Glomerular visceral epithelial cell (primary cell): Measurements from ENCODE around the gene BTRC.
"Not testable (repeated sequence)": the region's sequence is repeated elsewhere in the genome, so short reads cannot be mapped to it uniquely, and the experiment has no call there.

Experiments
- DNase-seq: peaks from one replicate; pipeline ENCODE4 v3.0.0-alpha.2; 2016; ENCODE audit errors: extremely low spot score

The BTRC gene

GRCh38 chr10:101353692-101354327 lies at the start of gene BTRC:
TSS of gene BTRC (plus strand) at chr10:101354165. CDS start at chr10:101354181, 16 bp downstream.
- peak; percentile 99 for DNase-seq

- DNase-seq: no peak
Observed at GRCh38 chr10:101304316-101304715, 49.6 kb upstream of the BTRC start.

- DNase-seq: no peak
Observed at GRCh38 chr10:101305320-101306241, 48.4 kb upstream of the BTRC start.

GRCh38 chr10:101308051-101308450 lies 45.9 kb upstream of the BTRC start:
- no peak for DNase-seq

GRCh38 chr10:101310529-101311184 lies 43.3 kb upstream of the BTRC start:
- no peak for DNase-seq

GRCh38 chr10:101311185-101312066 lies 42.5 kb upstream of the BTRC start:
- DNase-seq: no peak

GRCh38 chr10:101319241-101319915 lies 34.6 kb upstream of the BTRC start:
- DNase-seq: no peak

- DNase-seq: no peak
Observed at GRCh38 chr10:101321073-101321472, 32.9 kb upstream of the BTRC start.

GRCh38 chr10:101322266-101323108 lies 31.5 kb upstream of the BTRC start:
- no peak for DNase-seq

GRCh38 chr10:101323495-101323894 lies 30.5 kb upstream of the BTRC start:
- DNase-seq: no peak

- DNase-seq: not testable (repeated sequence)
Observed at GRCh38 chr10:101327454-101327853, 26.5 kb upstream of the BTRC start.

GRCh38 chr10:101329341-101330032 lies 24.5 kb upstream of the BTRC start:
- no peak for DNase-seq

GRCh38 chr10:101330231-101330630 lies 23.7 kb upstream of the BTRC start:
- DNase-seq: no peak

- peak; percentile 43 for DNase-seq
Observed at GRCh38 chr10:101330631-101331225, 23.2 kb upstream of the BTRC start.

GRCh38 chr10:101331956-101332355 lies 22.0 kb upstream of the BTRC start:
- DNase-seq: peak; percentile 28

- DNase-seq: not testable (repeated sequence)
Observed at GRCh38 chr10:101334259-101334658, 19.7 kb upstream of the BTRC start.

GRCh38 chr10:101336382-101336781 lies 17.6 kb upstream of the BTRC start:
- no peak for DNase-seq

GRCh38 chr10:101337836-101338235 lies 16.1 kb upstream of the BTRC start:
- DNase-seq: no peak

- no peak for DNase-seq
Observed at GRCh38 chr10:101341438-101341837, 12.5 kb upstream of the BTRC start.
